Activated CD4-positive, alpha-beta T cell treated with anti-CD3 and anti-CD28 coated beads, Interleukin-2, amount 10 ng/mL, durations not matched to agents 7 days and 5 days (primary cell): ENCODE results near the gene ACTL9. TPM values are rescaled to one million over a fixed set of nuclear protein-coding genes. Genes with fewer than 3 reads are reported as not detected.

Experiments used
- CTCF ChIA-PET: fragments of 350-600 bp; sonication (Branson Sonifier 250); formaldehyde crosslinking; loops from one replicate; lab custom pipeline; 2021; ENCODE audit warnings: antibody characterized with exemption; lab: Charles Lee
- POLR2A ChIA-PET: fragments of 350-600 bp; sonication (Branson Sonifier 250); formaldehyde crosslinking; loops from one replicate; lab custom pipeline; 2021; ENCODE audit warnings: antibody characterized with exemption; lab: Charles Lee
- DNase-seq: peaks from one replicate; pipeline ENCODE4 v3.0.0-alpha.2; 2020
- H3K27ac Mint-ChIP-seq: one replicate; pipeline ENCODE4 v1.8.0; 2021; ENCODE audit warnings: mild to moderate bottlenecking, moderate library complexity, mixed read lengths
- H3K27me3 Mint-ChIP-seq: one replicate; pipeline ENCODE4 v1.8.0; 2021; ENCODE audit warnings: mixed read lengths
- H3K36me3 Mint-ChIP-seq: one replicate; pipeline ENCODE4 v1.8.0; 2021; ENCODE audit warnings: low read depth, mixed read lengths
- H3K4me1 Mint-ChIP-seq: one replicate; pipeline ENCODE4 v1.8.0; 2021; ENCODE audit warnings: mixed read lengths
- H3K4me3 Mint-ChIP-seq: one replicate; pipeline ENCODE4 v1.8.0; 2021; ENCODE audit warnings: mild to moderate bottlenecking, moderate library complexity, mixed read lengths
- H3K9me3 Mint-ChIP-seq: one replicate; pipeline ENCODE4 v1.8.0; 2021; ENCODE audit warnings: mixed read lengths
- total RNA-seq, 2 experiments: library from RNA; stranded (reverse); gene quantifications; one replicate each; pipeline ENCODE4 v1.2.3, GENCODE V29; 2021

Gene ACTL9
- total RNA-seq, 2 experiments from 2014 or later = not detected

DNA sequence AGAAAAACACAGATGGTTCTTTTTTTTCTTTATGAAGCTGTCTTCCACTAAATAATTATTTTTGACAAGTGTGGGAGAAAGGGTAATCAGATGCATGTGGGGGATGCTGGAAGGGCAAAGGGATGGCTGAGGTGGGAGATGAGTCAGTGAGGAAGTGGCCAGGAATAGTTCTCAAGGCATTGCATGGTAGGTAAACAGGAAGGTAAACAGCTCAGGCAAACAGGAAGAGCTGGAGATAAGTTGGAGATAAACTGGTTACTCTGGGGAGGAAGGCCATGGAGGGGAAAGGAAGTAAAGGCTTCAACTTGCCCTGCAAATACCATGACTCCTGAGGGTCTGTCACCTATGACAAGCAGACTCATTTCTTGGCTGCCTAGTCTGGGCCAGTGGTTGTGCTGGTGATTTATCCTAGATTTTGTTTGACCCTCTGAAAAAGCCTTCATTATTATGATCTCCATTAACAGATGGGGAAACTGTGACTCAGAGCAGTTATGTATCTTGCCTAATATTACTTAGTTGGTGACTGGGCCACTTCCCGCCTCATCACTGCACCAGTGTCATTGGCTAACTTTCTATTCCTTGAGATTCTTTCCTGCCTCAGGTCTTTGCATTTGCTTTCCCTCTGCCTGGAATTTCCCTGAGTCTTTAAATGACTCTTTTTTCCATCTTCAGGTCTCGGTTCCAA is 17.1 kb downstream of the ACTL9 start:
- H3K27ac Mint-ChIP-seq = no peak overlapping the region
- CTCF ChIA-PET = no interaction called here
- peaks cover 17% of the 10 kb centered on the region for H3K9me3 Mint-ChIP-seq
- peaks cover 30% of the 10 kb centered on the region for H3K4me1 Mint-ChIP-seq
- H3K36me3 Mint-ChIP-seq = no peaks in the 10 kb centered on the region
- no peak overlapping the region for H3K4me3 Mint-ChIP-seq
- peaks cover 8% of the 10 kb centered on the region for H3K27me3 Mint-ChIP-seq
- POLR2A ChIA-PET = no interaction called here
- no peak for DNase-seq

DNA sequence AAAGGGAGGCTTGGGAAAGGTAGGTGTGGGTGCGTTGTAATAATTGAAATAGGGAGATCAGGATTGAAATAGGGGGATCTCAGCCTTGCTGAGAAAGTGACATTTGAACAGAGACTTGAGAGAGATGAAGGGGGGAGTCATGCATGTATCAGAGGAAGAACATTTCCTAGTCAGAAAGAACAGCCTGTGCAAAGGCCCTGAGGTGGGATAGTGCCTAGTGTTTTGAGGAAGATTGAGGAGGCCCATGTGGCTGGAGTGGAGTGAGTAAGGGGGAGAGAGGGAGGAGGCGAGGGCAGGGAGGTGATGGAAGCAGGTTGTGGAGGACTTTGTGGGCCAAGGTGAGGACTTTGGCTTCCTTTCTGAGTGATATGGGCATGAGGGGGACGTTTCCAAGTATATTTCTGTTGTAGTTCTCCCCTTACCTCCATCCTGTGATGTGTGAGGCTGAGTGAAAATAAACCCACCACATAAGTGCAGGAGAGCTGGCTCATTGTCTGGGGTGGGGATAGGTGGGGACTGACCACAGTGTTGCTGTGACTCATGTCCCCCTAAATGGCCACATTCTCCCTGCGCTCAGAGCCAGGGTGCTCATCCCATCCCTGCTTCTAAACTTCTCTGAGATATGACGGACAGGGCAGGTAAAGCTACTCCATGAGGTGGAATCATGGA is 17.8 kb downstream of the ACTL9 start:
- Mint-ChIP-seq H3K36me3 (peaks cover 1% of the 10 kb centered on the region), H3K27ac (peak overlapping the region; percentile 5), H3K4me1 (peaks cover 31% of the 10 kb centered on the region), H3K4me3 (no peak overlapping the region), H3K9me3 (peaks cover 18% of the 10 kb centered on the region), H3K27me3 (peaks cover 10% of the 10 kb centered on the region)
- DNase-seq = no peak
- ChIA-PET POLR2A (no interaction called here), CTCF (no interaction called here)

DNA sequence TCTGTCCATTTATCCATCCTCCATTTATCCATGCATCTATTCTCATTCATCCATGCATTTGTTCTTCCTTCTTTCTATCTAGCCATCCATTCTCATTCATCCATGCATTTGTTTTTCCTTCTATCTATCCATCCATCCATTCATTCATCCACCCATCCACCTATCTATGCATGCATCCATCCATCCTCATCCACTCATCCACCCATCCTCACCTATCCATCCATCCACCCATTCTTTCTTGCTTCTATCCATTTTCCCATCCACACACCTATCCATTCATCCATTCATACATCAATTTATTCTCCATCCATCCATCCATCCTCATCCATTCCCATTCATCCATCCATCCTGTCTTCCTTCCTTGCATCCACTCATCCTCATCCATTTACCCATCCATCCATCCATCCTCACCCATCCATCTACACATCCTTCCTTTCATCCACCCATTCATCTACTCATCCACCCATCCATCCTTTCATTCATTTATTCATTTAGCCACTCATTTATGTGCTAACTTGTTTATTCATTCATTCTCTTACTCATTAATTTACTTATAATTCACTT is 20.3 kb downstream of the ACTL9 start:
- Mint-ChIP-seq H3K36me3 (peaks cover 3% of the 10 kb centered on the region), H3K27me3 (peaks cover 18% of the 10 kb centered on the region), H3K4me3 (no peak overlapping the region), H3K4me1 (peaks cover 45% of the 10 kb centered on the region), H3K9me3 (peaks cover 21% of the 10 kb centered on the region), H3K27ac (no peak overlapping the region)
- no peak for DNase-seq
- ChIA-PET CTCF (no interaction called here), POLR2A (no interaction called here)

GRCh38 chr19:8675066-8675465 is 23.5 kb downstream of the ACTL9 start:
- H3K27me3 Mint-ChIP-seq = peaks cover 13% of the 10 kb centered on the region
- ChIA-PET POLR2A (no interaction called here), CTCF (no interaction called here)
- peaks cover 3% of the 10 kb centered on the region for H3K36me3 Mint-ChIP-seq
- H3K4me1 Mint-ChIP-seq = peaks cover 44% of the 10 kb centered on the region
- DNase-seq = no peak
- peak overlapping the region; percentile 20 for H3K27ac Mint-ChIP-seq
- H3K4me3 Mint-ChIP-seq = no peak overlapping the region
- peaks cover 11% of the 10 kb centered on the region for H3K9me3 Mint-ChIP-seq

DNA sequence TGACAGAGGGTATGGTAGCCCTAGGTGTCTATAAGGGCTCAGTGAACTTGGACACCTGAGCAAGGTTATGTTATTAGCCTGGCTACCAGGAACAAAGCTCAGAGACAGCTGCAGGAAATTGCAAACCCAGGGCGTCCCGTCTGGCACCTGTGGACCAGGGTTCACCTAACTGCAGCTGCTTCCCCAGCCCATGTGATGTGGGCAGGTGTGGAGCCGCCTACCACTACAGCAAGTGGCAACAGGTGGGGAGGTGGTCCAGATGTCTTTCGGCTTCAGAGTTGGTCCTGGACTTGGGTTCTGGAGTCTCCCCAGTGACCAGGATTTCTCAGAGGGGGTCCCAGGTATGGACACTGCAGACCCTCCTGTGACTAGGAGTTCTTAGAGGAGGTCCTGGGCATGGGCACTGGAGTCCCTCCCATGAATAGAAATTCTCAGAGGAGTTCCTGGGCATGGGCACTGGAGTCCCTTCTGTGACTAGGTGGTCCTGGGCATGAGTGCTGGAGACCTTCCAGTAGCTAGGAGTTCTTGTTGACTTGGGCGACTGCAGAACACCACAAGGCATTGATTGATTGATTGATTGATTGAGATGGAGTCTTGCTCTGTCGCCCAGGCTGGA is 25.2 kb downstream of the ACTL9 start:
- POLR2A ChIA-PET = no interaction called here
- peaks cover 56% of the 10 kb centered on the region for H3K4me1 Mint-ChIP-seq
- no peak overlapping the region for H3K4me3 Mint-ChIP-seq
- H3K27ac Mint-ChIP-seq = no peak overlapping the region
- no peak for DNase-seq
- peaks cover 6% of the 10 kb centered on the region for H3K36me3 Mint-ChIP-seq
- H3K9me3 Mint-ChIP-seq = peaks cover 16% of the 10 kb centered on the region
- H3K27me3 Mint-ChIP-seq = peaks cover 13% of the 10 kb centered on the region
- CTCF ChIA-PET = interaction anchor here (0.5 kb wide), 1 partner anchor 1825 kb away, joined by 3 read pairs; no protein-coding TSS in a partner anchor

DNA sequence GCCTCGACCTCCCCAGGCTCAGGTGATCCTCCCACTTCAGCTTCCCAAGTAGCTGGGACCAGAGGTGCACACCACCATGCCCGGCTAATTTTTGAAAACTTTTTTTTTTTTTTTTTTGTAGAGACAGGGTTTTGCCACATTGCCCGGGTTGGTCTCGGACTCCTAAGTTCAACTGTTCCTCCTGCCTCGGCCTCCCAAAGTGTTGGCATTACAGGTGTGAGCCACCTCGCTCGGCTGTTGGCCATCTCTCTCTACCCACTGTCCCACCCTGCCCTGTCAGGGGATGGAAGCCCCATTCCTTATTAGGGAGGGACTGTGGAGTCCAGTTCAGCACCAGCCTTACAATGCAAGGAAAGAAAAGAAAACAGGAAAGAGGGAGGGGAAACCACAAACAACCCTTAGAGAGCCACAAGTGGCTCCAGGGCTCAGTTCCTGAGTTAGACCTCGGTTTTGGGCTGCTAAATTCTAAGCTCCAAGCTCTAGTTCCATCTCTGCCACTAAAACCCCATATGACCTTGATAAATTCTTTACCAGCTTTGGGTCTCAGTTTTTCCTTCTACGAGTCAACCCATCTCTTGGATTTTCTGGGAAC is 31.7 kb downstream of the ACTL9 start:
- Mint-ChIP-seq H3K27me3 (no peaks in the 10 kb centered on the region), H3K4me3 (no peak overlapping the region), H3K27ac (peak overlapping the region; percentile 82), H3K9me3 (peaks cover 10% of the 10 kb centered on the region), H3K4me1 (peaks cover 82% of the 10 kb centered on the region), H3K36me3 (peaks cover 8% of the 10 kb centered on the region)
- POLR2A ChIA-PET = no interaction called here
- no peak for DNase-seq
- CTCF ChIA-PET = interaction anchor here (1.0 kb wide), 1 partner anchor 27 kb away, joined by 3 read pairs; no protein-coding TSS in a partner anchor

- Mint-ChIP-seq H3K36me3 (peaks cover 8% of the 10 kb centered on the region), H3K27ac (peak overlapping the region; percentile 82), H3K4me1 (peaks cover 78% of the 10 kb centered on the region), H3K27me3 (no peaks in the 10 kb centered on the region), H3K4me3 (peak overlapping the region; percentile 23), H3K9me3 (peaks cover 12% of the 10 kb centered on the region)
- no peak for DNase-seq
- ChIA-PET CTCF (interaction anchor here (0.6 to 1.3 kb wide), 6 partner anchors 10 to 1496 kb away, joined by 3 to 6 read pairs (median 3); partner anchors contain the start of gene MYO1F), POLR2A (no interaction called here)
Observed at GRCh38 chr19:8665468-8666213, 33.0 kb downstream of the ACTL9 start.

DNA sequence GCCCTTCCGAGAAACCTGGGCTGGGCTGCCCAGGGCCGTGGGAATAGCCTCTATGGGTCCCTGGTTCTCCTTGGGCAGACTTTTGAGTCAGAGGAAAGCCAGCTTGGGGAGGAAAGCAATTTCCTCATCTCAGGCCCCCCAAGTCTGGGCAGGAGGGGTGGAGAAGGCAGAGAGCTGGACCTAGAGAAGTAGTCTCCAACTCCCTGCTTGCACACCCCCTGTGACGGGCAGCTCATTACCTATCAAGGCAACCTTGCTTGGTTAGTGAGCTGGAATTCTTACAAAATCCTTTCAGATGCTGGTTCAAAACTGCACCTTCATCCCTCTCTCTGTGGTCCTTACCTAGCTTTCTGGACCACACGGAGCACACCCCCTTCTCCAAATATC is 33.9 kb downstream of the ACTL9 start:
- peak overlapping the region; percentile 63 for H3K27ac Mint-ChIP-seq
- H3K36me3 Mint-ChIP-seq = peaks cover 8% of the 10 kb centered on the region
- peaks cover 70% of the 10 kb centered on the region for H3K4me1 Mint-ChIP-seq
- H3K27me3 Mint-ChIP-seq = no peaks in the 10 kb centered on the region
- peaks cover 12% of the 10 kb centered on the region for H3K9me3 Mint-ChIP-seq
- ChIA-PET POLR2A (no interaction called here), CTCF (interaction anchor here (0.7 to 1.3 kb wide), 4 partner anchors 9 to 68 kb away, joined by 3 read pairs; no protein-coding TSS in a partner anchor)
- peak overlapping the region; percentile 25 for H3K4me3 Mint-ChIP-seq
- no peak for DNase-seq

DNA sequence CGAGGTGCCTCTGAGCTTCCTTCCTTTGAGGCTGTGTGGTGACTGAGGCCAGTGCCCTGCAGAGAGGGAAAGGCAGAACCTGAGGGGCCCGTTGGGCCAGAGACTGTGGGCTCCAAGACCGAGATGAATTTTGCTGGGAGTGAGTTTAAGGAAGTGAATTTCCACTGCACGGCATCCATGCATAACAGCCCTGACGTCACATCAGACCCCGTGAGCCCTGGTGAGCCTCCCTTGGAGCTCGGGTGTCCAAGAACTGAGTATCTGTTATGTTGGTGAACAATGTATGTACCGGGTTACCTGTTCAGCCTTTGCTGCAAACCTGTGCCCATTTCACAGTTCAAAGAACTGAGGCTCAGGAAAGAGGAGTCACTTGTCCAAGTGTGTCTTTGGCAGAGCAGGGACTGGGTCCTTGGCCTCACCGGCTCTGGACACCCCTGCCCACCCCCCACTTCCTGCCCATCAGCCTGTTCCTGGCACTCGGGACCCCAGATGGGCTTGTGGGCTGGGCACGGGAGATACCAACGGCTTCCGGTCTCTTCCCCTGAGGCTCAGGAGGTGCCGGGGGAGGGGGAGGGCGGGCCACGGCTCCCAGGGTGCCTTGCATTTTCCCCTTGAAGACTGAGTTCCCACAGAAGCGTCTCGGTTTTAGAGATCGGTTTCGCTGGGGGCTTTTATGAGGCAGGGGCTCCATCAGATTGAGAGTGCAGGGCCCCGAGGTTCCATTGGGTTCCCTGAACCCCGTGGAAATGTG is 34.5 kb downstream of the ACTL9 start:
- Mint-ChIP-seq H3K4me3 (peak overlapping the region; percentile 25), H3K27ac (peak overlapping the region; percentile 71), H3K27me3 (no peaks in the 10 kb centered on the region), H3K4me1 (peaks cover 69% of the 10 kb centered on the region), H3K9me3 (peaks cover 8% of the 10 kb centered on the region), H3K36me3 (peaks cover 8% of the 10 kb centered on the region)
- CTCF ChIA-PET = interaction anchor here (1.1 to 1.3 kb wide), 3 partner anchors 9 to 68 kb away, joined by 3 read pairs; no protein-coding TSS in a partner anchor
- DNase-seq = peak; percentile 61
- POLR2A ChIA-PET = no interaction called here

- H3K27ac Mint-ChIP-seq = no peak overlapping the region
- no peak for DNase-seq
- H3K9me3 Mint-ChIP-seq = peaks cover 2% of the 10 kb centered on the region
- H3K27me3 Mint-ChIP-seq = no peaks in the 10 kb centered on the region
- H3K4me3 Mint-ChIP-seq = no peak overlapping the region
- H3K4me1 Mint-ChIP-seq = peaks cover 62% of the 10 kb centered on the region
- CTCF ChIA-PET = no interaction called here
- peaks cover 3% of the 10 kb centered on the region for H3K36me3 Mint-ChIP-seq
- POLR2A ChIA-PET = no interaction called here
Observed at GRCh38 chr19:8662263-8662662, 36.3 kb downstream of the ACTL9 start.

- POLR2A ChIA-PET = no interaction called here
- no peak overlapping the region for H3K27ac Mint-ChIP-seq
- peaks cover 2% of the 10 kb centered on the region for H3K9me3 Mint-ChIP-seq
- H3K4me1 Mint-ChIP-seq = peaks cover 57% of the 10 kb centered on the region
- no peak for DNase-seq
- peaks cover 3% of the 10 kb centered on the region for H3K36me3 Mint-ChIP-seq
- CTCF ChIA-PET = interaction anchor here (1.5 kb wide), 1 partner anchor 34 kb away, joined by 3 read pairs; no protein-coding TSS in a partner anchor
- H3K4me3 Mint-ChIP-seq = no peak overlapping the region
- peaks cover 6% of the 10 kb centered on the region for H3K27me3 Mint-ChIP-seq
Observed at GRCh38 chr19:8659905-8660304, 38.7 kb downstream of the ACTL9 start.
